Tibial artery (tissue), 4 donors: ENCODE data around the gene DYRK1A.
"Not testable (repeated sequence)": the region's sequence is repeated elsewhere in the genome, so short reads cannot be mapped to it uniquely, and the experiment has no call there.

Experiments used
- DNase-seq, 2 donors: peaks; one replicate each; pipeline ENCODE4 v3.0.0-alpha.2; 2019
- H3K27ac ChIP-seq, 2 donors: fragments of 200-600 bp; sonication (generic) in 1 of 2; 1 replicate in 1 of 2; 2 replicates in 1 of 2; pipeline ENCODE4 v1.5.1; 2018 to 2019; ENCODE audit warnings: mild to moderate bottlenecking in 1 of 2
- H3K27me3 ChIP-seq, 2 donors: fragments of 200-600 bp; sonication (generic) in 1 of 2; one replicate each; pipeline versions ENCODE4 v1.5.1 to v1.6.0; 2016 to 2019
- H3K36me3 ChIP-seq, 3 donors: fragments of 200-600 bp; sonication (generic) in 2 of 3; one replicate each; pipeline ENCODE4 v1.5.1; 2016 to 2019; ENCODE audit warnings: mild to moderate bottlenecking in 2 of 3
- H3K4me1 ChIP-seq, 4 donors: fragments of 200-600 bp; sonication (generic) in 2 of 4; 1 replicate in 3 of 4; 2 replicates in 1 of 4; pipeline ENCODE4 v1.5.1; 2016 to 2019
- H3K4me3 ChIP-seq, 2 donors: fragments of 200-600 bp; sonication (generic) in 1 of 2; 1 replicate in 1 of 2; 2 replicates in 1 of 2; pipeline ENCODE4 v1.5.1; 2018 to 2019; ENCODE audit warnings: mild to moderate bottlenecking in 2 of 2
- H3K9me3 ChIP-seq, 3 donors: fragments of 200-600 bp; sonication (generic) in 1 of 3; one replicate each; pipeline ENCODE4 v1.5.1; 2016 to 2019
- intact Hi-C: fragments of 100-400 bp; cut with DNase I; formaldehyde crosslinking; loops from one replicate; pipeline ENCODE4 v1.15.0; 2023; ENCODE audit warnings: low total_unique reads
- TF ChIP-seq, protein P1 (sequence below), 2 experiments: fragments of 200-600 bp in 1 of 2; fragments of 450-650 bp in 1 of 2; IDR thresholded peaks; one replicate each; pipeline ENCODE4 v1.5.1; 2017 to 2019; ENCODE audit warnings: antibody characterized with exemption in 2 of 2, mild to moderate bottlenecking in 1 of 2, moderate library complexity in 1 of 2

Gene DYRK1A

DNA sequence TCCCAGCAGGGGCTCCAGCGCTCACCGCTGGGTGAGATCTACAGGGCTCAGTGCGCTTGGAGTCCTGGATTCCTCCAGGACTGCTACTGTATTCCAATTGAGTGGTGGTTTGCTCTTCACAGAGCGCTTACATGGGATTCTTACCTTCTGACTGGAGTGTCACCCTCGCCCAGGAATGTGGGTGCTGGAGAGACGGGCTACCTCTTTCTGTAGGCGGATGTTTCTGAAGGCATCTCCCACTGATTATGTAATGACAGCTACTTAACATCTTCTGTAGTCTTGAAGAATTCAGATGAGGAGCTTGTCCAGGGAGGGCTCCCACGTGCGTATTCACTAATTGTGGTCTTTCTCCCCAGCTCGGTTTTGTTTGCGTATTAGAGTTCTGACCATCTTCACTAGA is 154.2 kb downstream of the DYRK1A start:
- intact Hi-C loops, result no loop called here
- H3K36me3 ChIP-seq, result peaks cover 0 to 21% (median 19%) of the 10 kb centered on the region in 3 donors
- no peak overlapping the region for H3K27ac ChIP-seq
- TF ChIP-seq, protein P1, sequence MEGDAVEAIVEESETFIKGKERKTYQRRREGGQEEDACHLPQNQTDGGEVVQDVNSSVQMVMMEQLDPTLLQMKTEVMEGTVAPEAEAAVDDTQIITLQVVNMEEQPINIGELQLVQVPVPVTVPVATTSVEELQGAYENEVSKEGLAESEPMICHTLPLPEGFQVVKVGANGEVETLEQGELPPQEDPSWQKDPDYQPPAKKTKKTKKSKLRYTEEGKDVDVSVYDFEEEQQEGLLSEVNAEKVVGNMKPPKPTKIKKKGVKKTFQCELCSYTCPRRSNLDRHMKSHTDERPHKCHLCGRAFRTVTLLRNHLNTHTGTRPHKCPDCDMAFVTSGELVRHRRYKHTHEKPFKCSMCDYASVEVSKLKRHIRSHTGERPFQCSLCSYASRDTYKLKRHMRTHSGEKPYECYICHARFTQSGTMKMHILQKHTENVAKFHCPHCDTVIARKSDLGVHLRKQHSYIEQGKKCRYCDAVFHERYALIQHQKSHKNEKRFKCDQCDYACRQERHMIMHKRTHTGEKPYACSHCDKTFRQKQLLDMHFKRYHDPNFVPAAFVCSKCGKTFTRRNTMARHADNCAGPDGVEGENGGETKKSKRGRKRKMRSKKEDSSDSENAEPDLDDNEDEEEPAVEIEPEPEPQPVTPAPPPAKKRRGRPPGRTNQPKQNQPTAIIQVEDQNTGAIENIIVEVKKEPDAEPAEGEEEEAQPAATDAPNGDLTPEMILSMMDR (IDR thresholded peaks at IDR 0.05), result no peak
- no peak overlapping the region for H3K4me3 ChIP-seq
- DNase-seq, result no peak
- H3K27me3 ChIP-seq, result no peaks in the 10 kb centered on the region
- H3K4me1 ChIP-seq, result no peaks in the 10 kb centered on the region
- H3K9me3 ChIP-seq, result no peaks in the 10 kb centered on the region

DNA sequence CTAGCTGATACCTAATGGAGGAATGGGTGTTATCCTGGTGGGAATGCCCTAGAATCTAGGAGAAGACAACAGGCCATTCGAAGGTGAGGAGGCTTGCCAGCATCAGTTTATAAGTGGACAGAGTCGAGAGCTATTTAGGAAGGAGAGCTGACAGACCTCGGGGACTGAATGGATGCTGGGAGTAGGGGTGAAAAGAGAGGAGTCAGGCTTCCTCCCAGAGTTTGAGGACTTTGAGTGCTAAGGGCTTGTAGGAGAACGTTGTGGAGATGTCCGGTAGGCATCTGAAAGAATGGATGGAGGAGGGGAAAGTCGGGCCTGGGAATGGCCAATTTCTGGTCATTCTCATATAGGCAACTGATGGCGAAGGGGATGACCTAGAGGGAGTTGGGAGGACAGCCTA is 155.1 kb downstream of the DYRK1A start:
- Histone ChIP-seq H3K4me1 (no peaks in the 10 kb centered on the region), H3K36me3 (peaks cover 0 to 17% (median 16%) of the 10 kb centered on the region in 3 donors), H3K4me3 (no peak overlapping the region), H3K27ac (no peak overlapping the region), H3K27me3 (no peaks in the 10 kb centered on the region), H3K9me3 (no peaks in the 10 kb centered on the region)
- no peak for DNase-seq
- TF ChIP-seq, protein P1 (IDR thresholded peaks at IDR 0.05), result no peak
- intact Hi-C loops, result no loop called here

DNA sequence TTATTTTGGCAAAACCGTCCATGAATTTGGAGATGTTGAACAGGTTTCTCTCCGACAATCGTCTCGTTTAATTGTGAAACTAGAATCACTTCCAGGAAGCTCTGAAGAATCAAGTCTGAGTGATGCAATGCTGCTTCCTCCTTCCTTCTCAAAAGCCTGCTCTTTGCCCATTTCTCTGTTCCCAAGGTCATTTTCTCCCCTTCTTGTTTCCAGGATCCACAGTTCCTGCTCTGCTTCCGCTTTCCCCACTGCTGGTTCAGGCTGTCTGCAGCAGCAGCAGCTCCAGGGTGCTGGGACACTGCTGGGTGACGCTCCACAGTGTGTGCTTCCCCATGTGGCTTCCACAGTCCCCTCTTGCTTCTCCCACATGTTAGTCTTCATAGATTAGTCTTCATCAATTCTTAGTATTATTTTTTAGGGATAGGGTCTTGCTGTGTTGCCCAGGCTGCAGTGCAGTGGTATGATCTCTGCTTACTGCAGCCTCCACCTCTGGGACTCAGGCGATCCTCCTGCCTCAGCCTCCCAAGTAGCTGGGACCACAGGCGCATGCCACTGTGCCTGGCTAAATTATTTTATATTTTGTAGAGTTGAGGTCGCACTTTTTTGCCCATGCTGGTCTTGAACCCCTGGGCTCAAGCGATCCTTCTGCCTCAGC is 156.2 kb downstream of the DYRK1A start:
- Histone ChIP-seq H3K36me3 (peaks cover 0 to 8% (median 5%) of the 10 kb centered on the region in 3 donors), H3K9me3 (no peaks in the 10 kb centered on the region), H3K27ac (no peak overlapping the region), H3K27me3 (no peaks in the 10 kb centered on the region), H3K4me1 (no peaks in the 10 kb centered on the region), H3K4me3 (no peak overlapping the region)
- TF ChIP-seq, protein P1 (IDR thresholded peaks at IDR 0.05), result no peak
- intact Hi-C loops, result no loop called here
- no peak for DNase-seq

DNA sequence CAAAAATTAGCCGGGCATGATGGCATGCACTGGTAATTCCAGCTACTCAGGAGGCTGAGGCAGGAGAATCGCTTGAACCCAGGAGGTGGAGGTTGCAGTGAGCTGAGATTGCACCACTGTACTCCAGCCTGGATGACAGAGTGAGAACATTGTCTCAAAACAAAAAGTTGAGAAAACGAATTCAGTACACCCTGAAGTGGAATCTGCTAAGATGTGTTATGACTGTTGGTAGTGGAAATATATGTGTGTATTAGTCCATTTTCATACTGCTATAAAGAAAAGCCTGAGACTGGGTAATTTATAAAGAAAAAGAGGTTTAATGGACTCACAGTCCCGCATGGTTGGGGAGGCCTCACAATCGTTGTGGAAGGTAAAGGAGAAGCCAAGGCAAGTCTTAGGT is 158.4 kb downstream of the DYRK1A start:
- H3K36me3 ChIP-seq, H3K27me3 ChIP-seq, intact Hi-C loops, H3K4me1 ChIP-seq, H3K27ac ChIP-seq, H3K9me3 ChIP-seq, DNase-seq, H3K4me3 ChIP-seq: not testable (repeated sequence)

DNA sequence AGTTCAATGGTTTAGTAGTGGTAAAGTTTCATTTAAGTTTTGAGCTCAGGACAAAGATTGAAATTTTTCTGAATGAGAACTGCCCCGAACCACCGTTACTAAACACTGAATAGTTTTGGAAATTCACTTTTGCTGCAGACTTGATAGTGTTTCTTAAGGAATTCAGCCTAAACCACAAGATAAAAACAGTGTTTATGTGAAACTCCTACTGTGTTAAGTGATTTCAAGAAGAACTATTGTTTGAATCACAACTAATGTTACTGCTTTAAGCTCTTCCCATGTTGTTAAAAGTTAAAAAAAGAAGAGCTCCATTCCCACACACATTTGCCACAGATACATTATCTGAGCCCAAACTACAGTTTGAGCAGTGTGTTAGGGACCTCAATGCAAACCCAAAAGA is 159.2 kb downstream of the DYRK1A start:
- H3K27me3 ChIP-seq, result no peaks in the 10 kb centered on the region
- TF ChIP-seq, protein P1 (IDR thresholded peaks at IDR 0.05), result no peak
- no peaks in the 10 kb centered on the region for H3K36me3 ChIP-seq
- H3K4me3 ChIP-seq, result no peak overlapping the region
- no peak for DNase-seq
- intact Hi-C loops, result no loop called here
- H3K9me3 ChIP-seq, result no peaks in the 10 kb centered on the region
- H3K4me1 ChIP-seq, result peaks cover 0 to 9% (median 5%) of the 10 kb centered on the region in 4 donors
- H3K27ac ChIP-seq, result no peak overlapping the region

DNA sequence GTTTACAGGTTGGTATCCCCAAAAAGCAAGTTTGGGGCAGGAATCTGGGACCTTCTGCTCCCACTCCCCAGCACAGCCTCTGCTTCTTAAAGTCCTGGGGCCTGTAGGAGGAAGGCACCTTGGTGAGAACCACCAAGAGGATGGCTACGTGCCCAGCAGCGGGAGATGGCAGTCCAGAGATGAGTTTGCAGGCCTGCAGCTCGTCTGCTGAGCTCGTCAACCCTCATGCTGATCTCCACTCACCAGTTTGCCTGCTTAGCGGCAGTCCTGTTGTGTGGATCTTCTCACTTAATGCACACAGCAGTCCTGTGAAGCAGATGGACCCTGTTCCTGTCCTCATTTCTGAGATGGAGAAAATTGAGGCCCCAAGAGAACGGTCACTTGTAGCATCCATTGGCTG is 160.5 kb downstream of the DYRK1A start:
- DNase-seq, result no peak
- Histone ChIP-seq H3K27ac (no peak overlapping the region), H3K4me3 (no peak overlapping the region)

More for the DNA sequence above, 160.5 kb downstream of the DYRK1A start:
- H3K36me3 ChIP-seq, result no peaks in the 10 kb centered on the region
- no peaks in the 10 kb centered on the region for H3K9me3 ChIP-seq
- intact Hi-C loops, result no loop called here
- peaks cover 0 to 22% (median 17%) of the 10 kb centered on the region in 4 donors for H3K4me1 ChIP-seq
- TF ChIP-seq, protein P1 (IDR thresholded peaks at IDR 0.05), result no peak
- no peaks in the 10 kb centered on the region for H3K27me3 ChIP-seq
